Measurements from ENCODE around the gene ZNF860. TPM values are rescaled to one million over a fixed set of nuclear protein-coding genes. Genes with fewer than 3 reads are reported as not detected.
"Not testable (repeated sequence)": the region's sequence is repeated elsewhere in the genome, so short reads cannot be mapped to it uniquely, and the experiment has no call there.

ZNF860 gene
- total and polyA plus RNA-seq, 12 donors = 0.10 to 1.1 (median 0.40) TPM

DNA sequence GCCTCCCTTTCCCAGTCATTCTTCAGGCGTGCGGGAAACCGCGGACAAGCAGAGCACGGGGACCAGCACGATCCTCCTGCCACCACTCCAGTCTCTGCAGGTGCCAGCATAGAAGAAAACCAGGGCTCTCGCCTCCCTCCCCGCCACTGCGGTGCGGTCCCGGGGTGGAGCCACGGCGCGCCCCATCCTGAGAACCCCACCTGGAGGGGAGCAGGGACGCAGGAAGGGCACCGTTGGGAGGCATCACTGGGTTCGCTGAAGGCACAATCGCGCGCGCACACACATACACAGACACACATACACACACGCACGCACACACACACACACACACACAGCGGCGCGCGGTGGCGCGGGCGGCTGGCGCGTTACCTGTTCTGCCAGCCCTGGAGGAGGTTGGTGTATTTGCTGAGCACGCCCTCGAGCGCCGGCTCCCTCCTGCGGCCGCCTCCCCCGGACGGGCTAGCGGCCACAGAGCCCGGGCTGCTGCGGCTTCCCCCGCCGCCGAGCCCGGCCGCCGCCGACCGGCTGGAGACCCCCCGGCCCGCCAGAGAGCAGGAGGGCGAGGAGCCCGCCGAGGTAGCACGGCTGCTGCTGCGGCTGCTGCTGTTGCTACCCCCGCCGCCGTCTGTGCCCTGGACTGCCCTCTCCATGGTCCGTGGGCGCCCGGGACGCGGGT is 882 bp upstream of the ZNF860 start:
- no peaks in the 10 kb centered on the region for H3K27me3 ChIP-seq
- 0 to 4% (median 1%) methylated on average over 8 to 66 of the region's 66 CpGs for WGBS, 4 donors
- no peaks in the 10 kb centered on the region for H3K9me3 ChIP-seq (replicated peaks in 1 of 3)
- intact Hi-C loops (cut with DNase I) = no loop called here
- no peak for TF ChIP-seq POLR2A (IDR thresholded peaks at IDR 0.05)
- TF ChIP-seq CTCF (IDR thresholded peaks at IDR 0.05) = peak in 1 of 6 experiments; percentile 6
- H3K4me1 ChIP-seq (replicated peaks in 1 of 2) = peaks cover 0 to 13% of the 10 kb centered on the region in 2 donors
- H3K4me3 ChIP-seq = peak overlapping the region in 2 of 4 donors; percentile 36 to 95
- H3K27ac ChIP-seq = peak overlapping the region; percentile 47 to 98 (median 82)
- no peaks in the 10 kb centered on the region for H3K36me3 ChIP-seq (replicated peaks in 1 of 2)
- peak; percentile 47 to 77 (median 67) for DNase-seq

- DNase-seq = no peak
- H3K9me3 ChIP-seq (replicated peaks in 1 of 3) = no peaks in the 10 kb centered on the region
- no peaks in the 10 kb centered on the region for H3K36me3 ChIP-seq (replicated peaks in 1 of 2)
- no peak overlapping the region for H3K4me3 ChIP-seq
- 92 to 95% (median 93%) methylated on average over 4 of the region's 4 CpGs for WGBS, 4 donors
- H3K27me3 ChIP-seq = no peaks in the 10 kb centered on the region
- H3K27ac ChIP-seq = no peak overlapping the region
- no peak for TF ChIP-seq CTCF (IDR thresholded peaks at IDR 0.05)
- no peak for TF ChIP-seq POLR2A (IDR thresholded peaks at IDR 0.05)
- peaks cover 0 to 13% of the 10 kb centered on the region in 2 donors for H3K4me1 ChIP-seq (replicated peaks in 1 of 2)
- intact Hi-C loops (cut with DNase I) = no loop called here
These were observed 2.8 kb downstream of the ZNF860 start for GRCh38 chr3:31984321-31984720.

DNA sequence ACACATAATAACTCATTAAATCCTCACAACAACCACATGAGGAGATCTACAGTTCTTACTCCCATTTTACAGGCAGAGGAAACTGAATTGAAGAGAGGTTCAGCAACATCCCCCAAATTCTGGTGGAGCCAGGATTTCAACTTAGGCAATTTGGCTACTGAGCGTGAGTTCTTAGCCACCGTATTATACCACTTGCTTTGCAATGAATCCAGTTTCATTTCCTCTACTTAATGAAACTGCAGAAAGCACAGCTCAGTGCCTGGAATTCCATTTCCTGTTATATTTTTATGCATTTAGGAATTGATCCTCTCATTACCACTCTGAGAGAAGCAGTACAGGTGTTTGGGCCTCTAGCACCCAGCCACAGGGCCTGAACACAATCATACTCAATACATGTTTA is 4.3 kb downstream of the ZNF860 start:
- no peak for DNase-seq
- Histone ChIP-seq H3K27ac (no peak overlapping the region), H3K27me3 (no peaks in the 10 kb centered on the region), H3K36me3 (replicated peaks in 1 of 2) (no peaks in the 10 kb centered on the region), H3K4me3 (no peak overlapping the region), H3K4me1 (replicated peaks in 1 of 2) (no peaks in the 10 kb centered on the region), H3K9me3 (replicated peaks in 1 of 3) (peaks cover 0 to 2% (median 0%) of the 10 kb centered on the region in 3 donors)
- TF ChIP-seq POLR2A (IDR thresholded peaks at IDR 0.05) (no peak), CTCF (IDR thresholded peaks at IDR 0.05) (no peak)
- intact Hi-C loops (cut with DNase I) = no loop called here
- 72 to 81% (median 75%) methylated on average over 2 of the region's 2 CpGs for WGBS, 4 donors

DNA sequence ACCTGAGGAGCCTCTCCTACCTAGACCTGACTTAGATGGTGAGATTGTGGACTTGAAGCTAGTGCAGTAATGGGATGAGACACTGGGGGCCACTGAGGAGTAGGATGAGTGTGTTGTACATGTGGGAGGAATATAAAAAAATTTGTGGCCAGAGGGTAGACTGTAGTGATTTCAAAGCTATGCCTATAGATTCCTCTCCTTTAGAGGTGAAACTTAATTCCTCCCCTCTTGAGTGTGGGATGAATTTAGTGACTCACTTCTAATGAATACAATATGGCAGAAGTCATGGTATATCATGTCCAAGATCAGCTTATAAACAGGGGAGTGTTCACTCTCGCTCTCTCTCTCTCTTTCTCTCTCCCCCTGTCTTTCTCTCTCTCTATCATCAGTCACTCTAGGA is 6.7 kb downstream of the ZNF860 start:
- intact Hi-C loops (cut with DNase I) = no loop called here
- Histone ChIP-seq H3K27me3 (no peaks in the 10 kb centered on the region), H3K36me3 (replicated peaks in 1 of 2) (no peaks in the 10 kb centered on the region), H3K27ac (no peak overlapping the region), H3K4me3 (no peak overlapping the region), H3K9me3 (replicated peaks in 1 of 3) (peaks cover 0 to 6% (median 5%) of the 10 kb centered on the region in 3 donors), H3K4me1 (replicated peaks in 1 of 2) (no peaks in the 10 kb centered on the region)
- WGBS, 4 donors = 86 to 100% (median 92%) methylated on average over 1 of the region's 1 CpG
- TF ChIP-seq CTCF (IDR thresholded peaks at IDR 0.05) (no peak), POLR2A (IDR thresholded peaks at IDR 0.05) (no peak)
- DNase-seq = no peak

GRCh38 chr3:31992995-31993394 is 11.4 kb downstream of the ZNF860 start:
- DNase-seq; H3K9me3 ChIP-seq (replicated peaks in 1 of 3); H3K27ac ChIP-seq; H3K4me1 ChIP-seq (replicated peaks in 1 of 2); H3K4me3 ChIP-seq; intact Hi-C loops (cut with DNase I); H3K27me3 ChIP-seq; H3K36me3 ChIP-seq (replicated peaks in 1 of 2): not testable (repeated sequence)
- WGBS, 4 donors = 90 to 96% (median 96%) methylated on average over 6 of the region's 6 CpGs

All from adrenal gland (tissue), 12 donors.